MV-4-11 (cell line): ENCODE data around the gene STARD3.

ENCODE experiments used
- DNase-seq: peaks from one replicate; lab custom pipeline; 2025; lab: John Stamatoyannopoulos, UW

Gene STARD3

GRCh38 chr17:39660397-39661385 is 23.7 kb downstream of the STARD3 start:
- no peak for DNase-seq

- DNase-seq, result no peak
Observed at GRCh38 chr17:39661744-39662541, 25.0 kb downstream of the STARD3 start.

- no peak for DNase-seq
Observed at GRCh38 chr17:39662551-39663339, 25.8 kb downstream of the STARD3 start.

DNA sequence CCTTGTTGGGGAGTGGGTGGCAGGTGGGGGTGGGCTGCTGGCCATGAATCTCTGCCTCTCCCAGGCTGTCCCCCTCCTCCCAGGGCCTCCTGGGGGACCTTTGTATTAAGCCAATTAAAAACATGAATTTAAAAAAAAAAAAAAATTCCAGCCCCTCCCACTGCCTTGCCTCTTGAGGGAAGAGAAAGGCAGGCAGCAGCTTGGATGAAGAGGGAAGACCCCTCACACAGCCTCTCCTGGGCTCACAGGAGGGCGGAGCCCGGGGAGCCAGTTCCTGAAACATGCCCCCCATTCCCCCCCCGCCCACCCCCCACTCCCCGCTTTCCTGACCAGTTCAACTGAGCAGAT is 26.4 kb downstream of the STARD3 start:
- DNase-seq, result no peak

DNA sequence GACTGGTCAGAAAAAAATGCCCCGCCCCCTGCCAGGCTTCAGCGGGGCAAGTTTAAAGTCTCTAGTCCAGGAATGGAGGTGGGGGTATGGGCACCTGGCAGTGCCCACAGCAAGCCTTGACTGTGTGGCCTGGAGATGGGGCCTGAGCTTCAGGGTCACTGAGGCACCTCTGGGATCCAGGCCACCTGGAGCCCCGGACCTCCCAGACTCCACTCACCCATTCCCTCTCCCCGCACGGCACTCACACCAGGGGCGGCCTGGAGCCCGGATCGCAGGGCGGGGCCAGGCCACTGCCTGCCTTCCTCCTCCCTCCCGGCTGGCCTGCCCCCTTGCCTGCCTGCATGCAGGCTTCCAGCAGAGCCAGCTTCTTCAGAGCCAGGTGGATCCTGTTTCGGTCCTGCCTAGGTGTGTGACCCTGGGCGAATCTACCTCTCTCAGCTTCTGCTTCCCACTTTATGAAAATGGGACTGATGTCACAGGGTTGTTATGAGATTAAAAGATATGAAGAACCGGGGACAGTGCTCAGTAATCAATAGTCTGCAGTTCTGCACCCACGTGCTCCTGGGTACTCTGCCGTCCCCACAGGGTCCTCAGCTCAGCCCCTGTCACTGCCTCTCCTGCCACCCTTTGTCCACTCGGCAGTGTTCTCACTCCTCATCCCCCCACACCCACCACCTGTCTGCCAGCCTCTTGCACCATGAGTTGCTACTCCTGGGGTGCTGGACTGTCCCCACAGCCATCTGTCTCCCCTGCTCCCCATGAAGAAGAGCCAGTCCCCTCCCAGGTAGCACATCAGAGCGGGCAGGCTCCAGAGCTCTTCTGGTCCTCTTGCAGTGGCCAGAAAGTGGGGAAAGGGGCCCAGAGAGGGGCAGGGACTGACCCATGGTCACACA is 27.0 kb downstream of the STARD3 start:
- DNase-seq, result no peak

DNA sequence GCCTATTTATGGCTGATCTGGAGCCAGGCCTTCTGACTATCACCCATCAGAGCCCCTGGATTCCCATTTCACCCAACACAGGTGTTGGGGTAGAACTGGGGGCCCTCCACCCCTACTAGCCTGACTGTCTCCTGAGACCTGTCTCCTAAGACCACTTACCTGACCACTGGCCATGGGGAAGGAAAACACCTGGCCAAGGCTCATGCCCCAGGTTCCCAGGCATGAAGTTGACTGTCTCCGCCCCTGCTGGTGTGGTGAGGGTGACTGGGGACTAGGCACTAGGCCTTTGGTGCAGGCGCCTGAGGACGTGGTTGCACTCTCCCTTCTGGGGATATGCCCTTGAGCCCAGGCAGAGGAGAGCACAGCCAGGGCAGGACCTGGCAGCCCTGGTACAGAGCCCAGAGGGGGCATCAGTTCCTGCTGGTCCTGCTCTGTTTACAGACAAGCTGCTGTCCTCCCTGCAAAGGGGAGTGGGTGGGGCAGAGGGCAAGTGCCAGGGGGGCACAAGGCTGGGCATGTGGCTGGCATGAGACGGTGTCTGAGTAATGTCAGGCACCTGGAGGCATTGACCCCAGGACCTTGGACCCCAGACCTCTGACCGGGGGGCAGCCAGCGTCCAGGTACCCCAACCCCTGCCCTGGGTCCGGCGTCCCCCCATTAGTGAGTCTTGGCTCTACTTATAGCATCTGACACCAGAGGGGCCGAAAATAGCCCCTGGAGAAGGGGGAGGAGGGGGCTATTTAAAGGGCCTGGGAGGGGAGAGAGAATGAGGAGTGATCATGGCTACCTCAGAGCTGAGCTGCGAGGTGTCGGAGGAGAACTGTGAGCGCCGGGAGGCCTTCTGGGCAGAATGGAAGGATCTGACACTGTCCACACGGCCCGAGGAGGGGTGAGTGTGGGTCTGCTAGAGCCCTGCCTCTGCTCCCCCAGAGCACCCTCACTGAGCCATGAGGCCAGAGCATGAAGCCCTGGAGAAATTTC is 27.9 kb downstream of the STARD3 start, which contains the start of gene TCAP:
TSS of gene TCAP (plus strand) at position 769 of the 981 bp plus-strand sequence. CDS start at position 780, 11 bp downstream.
- no peak for DNase-seq

- no peak for DNase-seq
Observed at GRCh38 chr17:39665642-39666224, 28.8 kb downstream of the STARD3 start.

- no peak for DNase-seq
Observed at GRCh38 chr17:39666231-39666600, 29.3 kb downstream of the STARD3 start.

- no peak for DNase-seq
Observed at GRCh38 chr17:39666601-39667261, 29.8 kb downstream of the STARD3 start.

DNA sequence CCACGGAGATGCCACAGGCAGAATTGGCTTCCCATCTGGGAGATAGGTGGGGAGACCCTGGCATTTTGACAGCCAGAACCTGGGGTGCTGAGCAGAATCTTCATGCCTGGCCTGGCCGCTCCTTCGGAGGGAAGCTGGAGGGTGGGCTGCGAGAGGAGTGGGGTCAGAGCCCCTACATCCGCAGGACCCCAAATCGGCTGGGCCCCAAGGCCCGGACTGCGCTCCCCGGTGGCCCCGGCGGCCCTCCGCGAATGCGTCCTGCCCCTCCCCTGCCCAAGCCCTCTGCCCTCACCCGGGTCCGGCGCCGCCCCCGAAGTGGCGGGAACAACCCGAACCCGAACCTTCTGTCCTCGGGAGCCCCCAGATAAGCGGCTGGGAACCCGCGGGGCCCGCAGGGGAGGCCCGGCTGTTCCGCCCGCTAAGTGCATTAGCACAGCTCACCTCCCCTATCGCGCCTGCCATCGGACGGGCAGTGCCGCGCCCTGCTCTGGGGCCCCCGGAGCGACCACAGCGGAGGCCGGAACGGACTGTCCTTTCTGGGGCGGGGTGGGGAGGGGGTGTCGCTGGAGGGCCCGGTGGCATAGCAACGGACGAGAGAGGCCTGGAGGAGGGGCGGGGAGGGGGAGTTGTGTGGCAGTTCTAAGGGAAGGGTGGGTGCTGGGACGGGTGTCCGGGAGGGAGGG is 30.5 kb downstream of the STARD3 start:
- no peak for DNase-seq

GRCh38 chr17:39667945-39668924 is 31.3 kb downstream of the STARD3 start, which contains the start of gene PNMT:
Gene PNMT (plus strand): TSS chr17:39668453. CDS start chr17:39668476, 23 bp downstream.
- no peak for DNase-seq

DNA sequence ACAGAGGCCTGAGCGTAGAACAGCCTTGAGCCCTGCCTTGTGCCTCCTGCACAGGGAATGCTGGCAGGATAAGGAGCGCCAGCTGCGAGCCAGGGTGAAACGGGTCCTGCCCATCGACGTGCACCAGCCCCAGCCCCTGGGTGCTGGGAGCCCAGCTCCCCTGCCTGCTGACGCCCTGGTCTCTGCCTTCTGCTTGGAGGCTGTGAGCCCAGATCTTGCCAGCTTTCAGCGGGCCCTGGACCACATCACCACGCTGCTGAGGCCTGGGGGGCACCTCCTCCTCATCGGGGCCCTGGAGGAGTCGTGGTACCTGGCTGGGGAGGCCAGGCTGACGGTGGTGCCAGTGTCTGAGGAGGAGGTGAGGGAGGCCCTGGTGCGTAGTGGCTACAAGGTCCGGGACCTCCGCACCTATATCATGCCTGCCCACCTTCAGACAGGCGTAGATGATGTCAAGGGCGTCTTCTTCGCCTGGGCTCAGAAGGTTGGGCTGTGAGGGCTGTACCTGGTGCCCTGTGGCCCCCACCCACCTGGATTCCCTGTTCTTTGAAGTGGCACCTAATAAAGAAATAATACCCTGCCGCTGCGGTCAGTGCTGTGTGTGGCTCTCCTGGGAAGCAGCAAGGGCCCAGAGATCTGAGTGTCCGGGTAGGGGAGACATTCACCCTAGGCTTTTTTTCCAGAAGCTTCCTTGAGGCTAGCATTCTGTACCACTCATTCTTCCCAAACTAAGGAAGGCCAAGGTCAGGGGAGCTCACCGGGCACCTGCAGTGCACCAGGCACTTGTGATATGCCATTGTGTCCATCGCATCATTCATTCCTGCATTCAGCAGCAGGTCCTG is 33.2 kb downstream of the STARD3 start:
- no peak for DNase-seq

GRCh38 chr17:39670746-39671145 is 33.8 kb downstream of the STARD3 start:
- no peak for DNase-seq

DNA sequence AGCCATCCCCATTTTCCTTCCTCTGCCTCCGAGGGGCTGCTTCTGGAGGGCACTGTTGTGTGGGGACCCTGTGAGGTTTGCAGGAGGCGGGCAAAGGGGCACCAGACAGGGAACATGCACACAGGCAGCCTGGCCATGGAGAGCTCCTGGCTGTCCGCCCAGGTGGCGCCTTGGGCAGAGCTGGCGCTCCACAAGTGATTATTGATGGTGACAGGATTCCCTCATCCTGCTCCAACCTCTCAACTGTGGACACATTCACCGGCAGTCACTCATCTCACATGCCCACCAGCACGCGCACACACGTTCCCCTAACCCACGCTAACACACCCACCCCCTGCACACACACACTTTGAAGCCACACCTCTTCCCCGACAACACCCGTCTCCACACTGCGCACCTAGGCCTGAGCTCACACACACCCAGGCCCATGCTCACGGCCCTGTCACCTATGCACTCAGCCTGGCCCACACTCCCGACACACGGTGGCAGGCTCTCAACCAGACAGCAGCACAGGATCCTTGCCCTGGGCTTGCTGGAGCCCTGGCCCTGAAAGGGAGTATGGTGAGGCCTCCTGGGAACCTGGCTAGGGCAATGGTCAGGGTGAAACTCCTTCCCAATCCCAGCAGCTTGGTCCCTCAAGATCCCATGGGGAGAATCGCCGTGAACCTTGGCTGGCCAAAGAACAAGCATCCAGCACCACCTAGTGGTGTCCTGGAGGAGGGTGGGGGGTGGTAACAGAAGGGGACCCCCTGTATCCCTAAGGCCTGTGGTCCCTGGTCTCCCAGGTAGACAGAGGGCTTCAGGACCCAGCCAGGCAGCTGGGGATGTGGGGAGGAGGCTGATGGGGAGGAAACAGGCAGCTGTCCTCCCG is 34.9 kb downstream of the STARD3 start:
- no peak for DNase-seq
